Liver (tissue), 9 donors: ENCODE measurements around the gene PRDX2. TPM values are rescaled to one million over a fixed set of nuclear protein-coding genes. Genes with fewer than 3 reads are reported as not detected.

Source experiments
- DNase-seq: peaks from one replicate; pipeline ENCODE4 v3.0.0-alpha.2; 2017; ENCODE audit warnings: low spot score
- H3K27ac ChIP-seq, 2 donors: one replicate each; pipeline ENCODE4 v1.7.0; 2013; ENCODE audit warnings: inconsistent platforms in 2 of 2, low read length in 2 of 2, control low read depth in 1 of 2, low read depth in 1 of 2, mild to moderate bottlenecking in 1 of 2
- H3K27me3 ChIP-seq, 4 donors: one replicate each; pipeline versions ENCODE4 v1.6.1 to v1.7.0; 2013; ENCODE audit warnings: low read length in 3 of 4, inconsistent platforms in 1 of 4, mild to moderate bottlenecking in 1 of 4, moderate library complexity in 1 of 4; ENCODE audit not compliant: control insufficient read depth in 4 of 4, insufficient read depth in 4 of 4
- H3K36me3 ChIP-seq, 4 donors: one replicate each; pipeline versions ENCODE4 v1.6.1 to v1.7.0; 2013; ENCODE audit warnings: low read length in 3 of 4, mild to moderate bottlenecking in 3 of 4, low read depth in 1 of 4, moderate library complexity in 1 of 4; ENCODE audit not compliant: control insufficient read depth in 4 of 4, insufficient read depth in 3 of 4
- H3K4me1 ChIP-seq, 4 donors: one replicate each; pipeline versions ENCODE4 v1.6.1 to v1.7.0; 2013; ENCODE audit warnings: low read length in 3 of 4, mild to moderate bottlenecking in 3 of 4, moderate library complexity in 1 of 4; ENCODE audit not compliant: control insufficient read depth in 4 of 4, insufficient read depth in 4 of 4
- H3K4me3 ChIP-seq, 3 donors: one replicate each; pipeline versions ENCODE4 v1.6.1 to v1.7.0; 2013; ENCODE audit warnings: low read length in 3 of 3, control low read depth in 1 of 3, low read depth in 1 of 3, mild to moderate bottlenecking in 1 of 3
- H3K9ac ChIP-seq, 2 donors: one replicate each; pipeline ENCODE4 v1.7.0; 2013; ENCODE audit warnings: low read length in 2 of 2, mild to moderate bottlenecking in 2 of 2, moderate library complexity in 2 of 2, control low read depth in 1 of 2, low read depth in 1 of 2
- H3K9me3 ChIP-seq, 4 donors: one replicate each; pipeline versions ENCODE4 v1.6.1 to v1.7.0; 2013; ENCODE audit warnings: low read length in 3 of 4; ENCODE audit not compliant: control insufficient read depth in 4 of 4
- EGR1 ChIP-seq, 2 donors: IDR thresholded peaks; 2 replicates each; pipeline ENCODE4 v1.6.1; 2016 to 2018; ENCODE audit warnings: antibody characterized with exemption in 2 of 2, low read depth in 2 of 2
- FOXA1 ChIP-seq: IDR thresholded peaks from 2 replicates; pipeline ENCODE4 v1.6.1; 2016; ENCODE audit warnings: antibody characterized with exemption
- GABPA ChIP-seq, 2 donors: IDR thresholded peaks in 1 of 2; conservative IDR thresholded peaks in 1 of 2; 2 replicates each; pipeline ENCODE4 v1.6.1; 2016; ENCODE audit warnings: antibody characterized with exemption in 2 of 2, mild to moderate bottlenecking in 1 of 2, moderate library complexity in 1 of 2
- HNF4A ChIP-seq, 2 donors: conservative IDR thresholded peaks; 2 replicates each; pipeline ENCODE4 v1.6.1; 2016; ENCODE audit warnings: antibody characterized with exemption in 2 of 2, mild to moderate bottlenecking in 2 of 2
- HNF4G ChIP-seq: IDR thresholded peaks from 2 replicates; pipeline ENCODE4 v1.6.1; 2016; ENCODE audit warnings: antibody characterized with exemption
- JUND ChIP-seq, 2 donors: IDR thresholded peaks; 2 replicates each; pipeline ENCODE4 v1.6.1; 2016; ENCODE audit warnings: antibody characterized with exemption in 2 of 2
- RAD21 ChIP-seq, 2 donors: IDR thresholded peaks; 2 replicates each; pipeline ENCODE4 v1.6.1; 2016; ENCODE audit warnings: antibody characterized with exemption in 2 of 2, mild to moderate bottlenecking in 2 of 2
- RXRA ChIP-seq, 2 donors: IDR thresholded peaks; 2 replicates each; pipeline ENCODE4 v1.6.1; 2017 to 2018; ENCODE audit warnings: antibody characterized with exemption in 2 of 2, mild to moderate bottlenecking in 1 of 2
- SP1 ChIP-seq: IDR thresholded peaks from 2 replicates; pipeline ENCODE4 v1.6.1; 2018; ENCODE audit warnings: antibody characterized with exemption, mild to moderate bottlenecking
- TAF1 ChIP-seq: conservative IDR thresholded peaks from 2 replicates; pipeline ENCODE4 v1.6.1; 2016; ENCODE audit warnings: antibody characterized with exemption, mild to moderate bottlenecking
- YY1 ChIP-seq: IDR thresholded peaks from 2 replicates; pipeline ENCODE4 v1.6.1; 2016; ENCODE audit warnings: antibody characterized with exemption, mild to moderate bottlenecking
- WGBS: extraction: QIAGEN DNeasy Blood & Tissue Kit; methylation state at CpG from one replicate; pipeline ENCODE4 v1.1.7; 2013; 5-methylcytosine and 5-hydroxymethylcytosine counted together
- polyA plus RNA-seq, 2 donors: library from polyadenylated mRNA; stranded (reverse) in 1 of 2; unstranded in 1 of 2; fragments of 200-250 nt in 1 of 2; fragments of >200 nt in 1 of 2; fragmentation: Nextera tagmentation in 1 of 2; extraction: Ambion mirVana in 1 of 2; gene quantifications; one replicate each; pipeline versions ENCODE4 v1.2.1 to v1.2.3, GENCODE V29; 2013 to 2015
- total RNA-seq, 2 donors: library from RNA; depleted of rRNA; stranded (reverse); fragments of >200 nt; gene quantifications; one replicate each; pipeline ENCODE4 v1.2.3, GENCODE V29; 2014
- TF ChIP-seq, protein P1 (sequence below): IDR thresholded peaks from 2 replicates; pipeline ENCODE4 v1.6.1; 2016; ENCODE audit warnings: antibody characterized with exemption
- TF ChIP-seq, protein P2 (sequence below): IDR thresholded peaks from 2 replicates; pipeline ENCODE4 v1.6.1; 2016; ENCODE audit warnings: antibody characterized with exemption, mild to moderate bottlenecking
- TF ChIP-seq, protein P3 (sequence below): fragments of 150-350 bp; IDR thresholded peaks from 2 replicates; pipeline ENCODE4 v1.5.1; 2017; ENCODE audit warnings: improper control_type of control experiment, low read depth, low read length; ENCODE audit not compliant: missing input control
- donor health status: healthy.
- donor health status: healthy.
- donor health status: healthy.
- donor health status: healthy.
- donor health status: healthy.

The PRDX2 gene
- total and polyA plus RNA-seq, 4 donors: 222 to 1,737 (median 283) TPM

DNA sequence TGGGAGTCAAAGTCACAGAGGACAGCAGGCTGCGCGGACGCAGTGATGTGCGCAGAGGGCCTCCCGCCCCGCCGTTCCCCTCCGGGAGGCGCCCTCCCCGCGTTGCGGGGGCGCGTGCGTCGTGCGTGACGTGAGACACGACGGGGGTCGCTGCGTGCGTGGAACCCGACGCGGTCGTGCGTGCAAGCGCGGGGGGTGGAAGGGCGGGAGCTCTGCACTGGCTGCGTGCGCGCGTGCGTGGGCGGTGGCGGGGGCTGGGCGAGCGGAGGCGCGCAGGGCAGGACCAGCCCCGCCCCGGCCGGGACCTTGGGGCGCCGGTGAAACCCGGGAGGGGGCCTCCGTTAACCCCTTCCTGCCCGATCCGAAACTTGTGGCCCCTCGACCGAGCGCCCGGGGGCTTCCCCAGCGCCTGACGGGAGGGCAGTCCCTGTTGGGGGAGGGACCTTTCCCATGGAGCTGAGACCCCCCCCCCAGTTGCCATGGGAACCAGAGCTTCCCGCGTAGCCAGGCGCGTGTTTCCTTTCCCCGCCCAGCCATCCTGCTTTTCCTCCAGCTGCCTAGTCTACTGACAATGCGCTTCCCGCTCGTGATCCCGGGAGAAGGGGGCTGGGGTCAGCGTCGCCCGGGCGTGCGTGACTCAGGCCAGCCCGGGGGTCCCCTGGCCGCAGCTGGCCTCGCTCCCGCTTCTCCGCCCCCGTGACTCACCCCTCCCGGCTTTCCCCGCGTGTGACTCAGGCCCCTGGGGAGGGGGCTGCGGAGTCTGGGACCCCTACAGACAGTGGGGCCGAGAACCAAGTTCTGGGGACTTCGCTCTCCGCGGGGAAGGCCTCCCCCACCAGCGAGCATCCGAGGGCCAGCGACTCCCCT lies 18.9 kb downstream of the PRDX2 start:
- peak overlapping the region; percentile 8 to 41 (median 25) for H3K4me3 ChIP-seq
- H3K9me3 ChIP-seq: no peaks in the 10 kb centered on the region
- no peaks in the 10 kb centered on the region for H3K27me3 ChIP-seq
- no peaks in the 10 kb centered on the region for H3K36me3 ChIP-seq
- H3K4me1 ChIP-seq: peaks cover 12 to 44% (median 23%) of the 10 kb centered on the region in 4 donors
- no peak for TF ChIP-seq HNF4G
- TF ChIP-seq JUND (IDR thresholded peaks at IDR 0.05): peak in 1 of 2 donors; percentile 48
- TF ChIP-seq GABPA (IDR thresholded peaks at IDR 0.05 in 1 of 2, conservative IDR thresholded peaks at IDR 0.05 in 1 of 2): peak in 1 of 2 donors; percentile 18
- TF ChIP-seq EGR1 (IDR thresholded peaks at IDR 0.05; ENCODE audit: low read depth in 2 of 2): peak; percentile 73 to 97
- peak; percentile 82 for DNase-seq
- no peak overlapping the region for H3K9ac ChIP-seq
- WGBS: 1% methylated on average over 88 of the region's 88 CpGs
- H3K27ac ChIP-seq: peak overlapping the region; percentile 67 to 86

DNA sequence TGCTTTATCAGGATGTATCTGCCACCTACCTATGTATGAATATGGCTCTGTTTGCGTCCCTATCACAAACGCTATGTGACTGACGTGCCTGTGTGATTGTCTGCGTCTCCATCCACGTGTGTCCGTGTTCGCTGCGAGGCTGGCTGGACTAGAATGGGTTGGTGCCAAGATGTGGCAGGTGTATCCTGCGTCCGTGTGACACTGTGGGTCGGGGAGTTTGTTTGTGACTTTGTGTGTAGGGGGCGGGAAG lies 19.5 kb downstream of the PRDX2 start:
- DNase-seq: no peak

DNA sequence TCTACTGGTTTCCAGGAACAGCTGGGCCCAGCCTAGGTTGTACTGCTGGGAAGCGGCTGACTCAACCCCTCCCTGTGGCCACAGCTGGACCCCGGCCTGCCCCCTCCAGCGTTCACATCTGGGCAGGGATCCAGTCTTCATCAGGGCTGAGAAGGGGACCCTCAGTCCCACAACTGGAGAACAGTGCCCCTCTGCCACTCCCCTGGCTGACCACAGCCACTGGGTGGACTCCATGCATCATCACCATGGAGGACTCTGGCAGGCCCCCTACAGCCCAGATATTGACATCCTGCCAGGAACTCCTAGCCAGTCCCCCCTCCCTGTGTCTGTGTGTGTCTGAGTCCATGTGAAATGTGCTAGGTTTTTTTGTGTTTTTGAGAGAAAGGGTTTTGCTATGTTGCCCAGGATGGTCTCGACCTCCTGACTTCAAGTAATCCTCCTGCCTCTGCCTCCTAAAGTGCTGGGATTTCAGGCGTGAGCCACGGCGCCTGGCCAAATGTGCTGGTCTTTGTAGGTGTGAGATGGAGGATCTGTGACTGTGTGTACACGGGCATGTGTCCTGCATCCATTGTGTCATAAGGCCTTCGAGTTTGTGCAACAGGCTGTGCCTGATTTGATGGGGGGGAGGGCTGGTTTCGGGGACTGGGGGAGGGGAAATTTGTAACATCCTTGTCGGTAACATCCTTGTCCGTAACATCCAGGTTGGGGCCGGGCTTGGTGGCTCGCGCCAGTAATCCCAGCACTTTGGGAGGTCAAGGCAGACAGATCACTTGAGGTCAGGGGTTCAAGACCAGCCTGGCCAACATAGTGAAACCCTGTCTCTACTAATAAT lies 22.2 kb downstream of the PRDX2 start:
- Histone ChIP-seq H3K27me3 (no peaks in the 10 kb centered on the region), H3K36me3 (no peaks in the 10 kb centered on the region), H3K4me1 (peaks cover 18 to 42% (median 31%) of the 10 kb centered on the region in 4 donors), H3K4me3 (no peak overlapping the region), H3K9me3 (no peaks in the 10 kb centered on the region), H3K9ac (no peak overlapping the region), H3K27ac (peak overlapping the region; percentile 90 to 93)
- WGBS: 65% methylated on average over 15 of the region's 15 CpGs
- no peak for DNase-seq
- TF ChIP-seq RAD21 (IDR thresholded peaks at IDR 0.05): no peak
- TF ChIP-seq HNF4A (conservative IDR thresholded peaks at IDR 0.05): peak in 1 of 2 donors; percentile 19
- no peak for TF ChIP-seq YY1
- no peak for TF ChIP-seq JUND (IDR thresholded peaks at IDR 0.05)
- TF ChIP-seq, protein P1, sequence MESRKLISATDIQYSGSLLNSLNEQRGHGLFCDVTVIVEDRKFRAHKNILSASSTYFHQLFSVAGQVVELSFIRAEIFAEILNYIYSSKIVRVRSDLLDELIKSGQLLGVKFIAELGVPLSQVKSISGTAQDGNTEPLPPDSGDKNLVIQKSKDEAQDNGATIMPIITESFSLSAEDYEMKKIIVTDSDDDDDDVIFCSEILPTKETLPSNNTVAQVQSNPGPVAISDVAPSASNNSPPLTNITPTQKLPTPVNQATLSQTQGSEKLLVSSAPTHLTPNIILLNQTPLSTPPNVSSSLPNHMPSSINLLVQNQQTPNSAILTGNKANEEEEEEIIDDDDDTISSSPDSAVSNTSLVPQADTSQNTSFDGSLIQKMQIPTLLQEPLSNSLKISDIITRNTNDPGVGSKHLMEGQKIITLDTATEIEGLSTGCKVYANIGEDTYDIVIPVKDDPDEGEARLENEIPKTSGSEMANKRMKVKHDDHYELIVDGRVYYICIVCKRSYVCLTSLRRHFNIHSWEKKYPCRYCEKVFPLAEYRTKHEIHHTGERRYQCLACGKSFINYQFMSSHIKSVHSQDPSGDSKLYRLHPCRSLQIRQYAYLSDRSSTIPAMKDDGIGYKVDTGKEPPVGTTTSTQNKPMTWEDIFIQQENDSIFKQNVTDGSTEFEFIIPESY: no peak
- no peak for TF ChIP-seq GABPA (IDR thresholded peaks at IDR 0.05 in 1 of 2, conservative IDR thresholded peaks at IDR 0.05 in 1 of 2)
- TF ChIP-seq HNF4G: no peak
- TF ChIP-seq TAF1: no peak
- TF ChIP-seq RXRA (IDR thresholded peaks at IDR 0.05): peak in 1 of 2 donors; percentile 26
- no peak for TF ChIP-seq EGR1 (IDR thresholded peaks at IDR 0.05; ENCODE audit: low read depth in 2 of 2)
- TF ChIP-seq, protein P2, sequence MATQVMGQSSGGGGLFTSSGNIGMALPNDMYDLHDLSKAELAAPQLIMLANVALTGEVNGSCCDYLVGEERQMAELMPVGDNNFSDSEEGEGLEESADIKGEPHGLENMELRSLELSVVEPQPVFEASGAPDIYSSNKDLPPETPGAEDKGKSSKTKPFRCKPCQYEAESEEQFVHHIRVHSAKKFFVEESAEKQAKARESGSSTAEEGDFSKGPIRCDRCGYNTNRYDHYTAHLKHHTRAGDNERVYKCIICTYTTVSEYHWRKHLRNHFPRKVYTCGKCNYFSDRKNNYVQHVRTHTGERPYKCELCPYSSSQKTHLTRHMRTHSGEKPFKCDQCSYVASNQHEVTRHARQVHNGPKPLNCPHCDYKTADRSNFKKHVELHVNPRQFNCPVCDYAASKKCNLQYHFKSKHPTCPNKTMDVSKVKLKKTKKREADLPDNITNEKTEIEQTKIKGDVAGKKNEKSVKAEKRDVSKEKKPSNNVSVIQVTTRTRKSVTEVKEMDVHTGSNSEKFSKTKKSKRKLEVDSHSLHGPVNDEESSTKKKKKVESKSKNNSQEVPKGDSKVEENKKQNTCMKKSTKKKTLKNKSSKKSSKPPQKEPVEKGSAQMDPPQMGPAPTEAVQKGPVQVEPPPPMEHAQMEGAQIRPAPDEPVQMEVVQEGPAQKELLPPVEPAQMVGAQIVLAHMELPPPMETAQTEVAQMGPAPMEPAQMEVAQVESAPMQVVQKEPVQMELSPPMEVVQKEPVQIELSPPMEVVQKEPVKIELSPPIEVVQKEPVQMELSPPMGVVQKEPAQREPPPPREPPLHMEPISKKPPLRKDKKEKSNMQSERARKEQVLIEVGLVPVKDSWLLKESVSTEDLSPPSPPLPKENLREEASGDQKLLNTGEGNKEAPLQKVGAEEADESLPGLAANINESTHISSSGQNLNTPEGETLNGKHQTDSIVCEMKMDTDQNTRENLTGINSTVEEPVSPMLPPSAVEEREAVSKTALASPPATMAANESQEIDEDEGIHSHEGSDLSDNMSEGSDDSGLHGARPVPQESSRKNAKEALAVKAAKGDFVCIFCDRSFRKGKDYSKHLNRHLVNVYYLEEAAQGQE: no peak

More for the DNA sequence above, 19.5 kb downstream of the PRDX2 start:
- H3K9me3 ChIP-seq: no peaks in the 10 kb centered on the region
- peak overlapping the region; percentile 8 to 41 (median 25) for H3K4me3 ChIP-seq
- H3K36me3 ChIP-seq: no peaks in the 10 kb centered on the region
- WGBS: 4% methylated on average over 12 of the region's 12 CpGs
- H3K27ac ChIP-seq: peak overlapping the region; percentile 67 to 86
- H3K27me3 ChIP-seq: no peaks in the 10 kb centered on the region
- peak overlapping the region in 1 of 2 donors; percentile 80 for H3K9ac ChIP-seq
- H3K4me1 ChIP-seq: peaks cover 16 to 48% (median 25%) of the 10 kb centered on the region in 4 donors
- TF ChIP-seq, protein P3, sequence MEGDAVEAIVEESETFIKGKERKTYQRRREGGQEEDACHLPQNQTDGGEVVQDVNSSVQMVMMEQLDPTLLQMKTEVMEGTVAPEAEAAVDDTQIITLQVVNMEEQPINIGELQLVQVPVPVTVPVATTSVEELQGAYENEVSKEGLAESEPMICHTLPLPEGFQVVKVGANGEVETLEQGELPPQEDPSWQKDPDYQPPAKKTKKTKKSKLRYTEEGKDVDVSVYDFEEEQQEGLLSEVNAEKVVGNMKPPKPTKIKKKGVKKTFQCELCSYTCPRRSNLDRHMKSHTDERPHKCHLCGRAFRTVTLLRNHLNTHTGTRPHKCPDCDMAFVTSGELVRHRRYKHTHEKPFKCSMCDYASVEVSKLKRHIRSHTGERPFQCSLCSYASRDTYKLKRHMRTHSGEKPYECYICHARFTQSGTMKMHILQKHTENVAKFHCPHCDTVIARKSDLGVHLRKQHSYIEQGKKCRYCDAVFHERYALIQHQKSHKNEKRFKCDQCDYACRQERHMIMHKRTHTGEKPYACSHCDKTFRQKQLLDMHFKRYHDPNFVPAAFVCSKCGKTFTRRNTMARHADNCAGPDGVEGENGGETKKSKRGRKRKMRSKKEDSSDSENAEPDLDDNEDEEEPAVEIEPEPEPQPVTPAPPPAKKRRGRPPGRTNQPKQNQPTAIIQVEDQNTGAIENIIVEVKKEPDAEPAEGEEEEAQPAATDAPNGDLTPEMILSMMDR: peak; percentile 1
- TF ChIP-seq SP1 (peak; percentile 4), FOXA1 (no peak), RAD21 (IDR thresholded peaks at IDR 0.05) (no peak)
